HG03457 (cell line): ENCODE data around the gene CCS.
"Not testable (repeated sequence)": the region's sequence is repeated elsewhere in the genome, so short reads cannot be mapped to it uniquely, and the experiment has no call there.

Experiments
- ATAC-seq: cut with Tn5 transposase; IDR thresholded peaks from one replicate; pipeline ENCODE4 v1.9.1; 2021; ENCODE audit warnings: moderate number of reproducible peaks; ENCODE audit not compliant: unreplicated experiment

Gene CCS

GRCh38 chr11:66561178-66561974 lies 31.6 kb upstream of the CCS start:
- ATAC-seq: no peak

GRCh38 chr11:66561975-66562248 lies 31.1 kb upstream of the CCS start:
- no peak for ATAC-seq

GRCh38 chr11:66562275-66562674 lies 30.7 kb upstream of the CCS start:
- ATAC-seq: no peak

DNA sequence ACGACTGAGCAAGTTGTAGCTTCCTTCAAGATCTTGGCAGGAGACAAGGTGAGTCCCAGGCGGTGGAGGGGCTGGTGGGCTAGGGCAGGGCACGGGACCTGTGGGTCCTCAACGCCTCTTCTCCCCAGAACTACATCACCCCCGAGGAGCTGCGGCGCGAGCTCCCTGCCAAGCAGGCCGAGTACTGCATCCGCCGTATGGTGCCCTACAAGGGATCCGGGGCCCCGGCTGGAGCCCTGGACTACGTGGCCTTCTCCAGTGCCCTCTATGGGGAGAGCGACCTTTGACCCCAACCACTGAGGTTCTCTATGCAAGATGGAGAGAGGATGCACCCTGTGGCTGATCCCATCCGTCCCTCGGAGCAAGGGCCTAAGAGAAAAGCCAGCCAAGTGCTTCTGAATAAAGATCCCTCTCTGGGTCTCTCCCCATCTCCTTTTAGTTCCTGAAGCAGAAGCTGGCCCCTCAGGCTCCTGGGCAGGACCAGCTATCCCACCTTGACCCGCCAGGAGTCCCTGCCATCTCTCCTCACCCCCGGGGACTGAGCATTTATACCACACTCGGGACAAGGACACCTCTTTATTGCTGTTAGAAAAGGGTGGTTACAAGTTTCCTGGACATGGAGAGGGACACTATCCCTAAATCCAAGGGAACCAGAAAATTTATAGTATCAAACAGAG lies 29.9 kb upstream of the CCS start:
- ATAC-seq: no peak

- ATAC-seq: no peak
Measured at GRCh38 chr11:66563832-66564231, 29.2 kb upstream of the CCS start.

DNA sequence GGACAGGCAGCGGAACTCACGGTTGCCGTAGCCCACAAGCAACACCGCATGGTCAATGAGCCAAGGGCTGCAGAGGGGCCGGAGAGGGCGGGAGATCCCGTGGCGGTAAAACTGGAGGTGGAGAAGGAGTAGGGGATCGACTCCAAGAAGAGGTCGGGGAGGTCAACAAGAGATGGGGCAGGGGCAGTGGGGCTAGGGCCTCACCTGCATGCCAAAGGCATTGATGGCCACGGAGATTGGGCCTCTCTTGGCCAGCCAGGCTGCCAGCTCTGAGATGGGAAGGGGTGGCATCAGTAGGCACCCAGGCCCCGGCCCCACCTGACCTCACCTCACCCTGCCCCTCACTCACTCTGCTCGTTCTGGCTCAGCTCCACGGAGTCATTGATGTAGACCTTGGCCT lies 28.4 kb upstream of the CCS start:
- ATAC-seq: no peak

- no peak for ATAC-seq
Measured at GRCh38 chr11:66564984-66565383, 28.0 kb upstream of the CCS start.

- ATAC-seq: no peak
Measured at GRCh38 chr11:66566221-66566620, 26.8 kb upstream of the CCS start.

DNA sequence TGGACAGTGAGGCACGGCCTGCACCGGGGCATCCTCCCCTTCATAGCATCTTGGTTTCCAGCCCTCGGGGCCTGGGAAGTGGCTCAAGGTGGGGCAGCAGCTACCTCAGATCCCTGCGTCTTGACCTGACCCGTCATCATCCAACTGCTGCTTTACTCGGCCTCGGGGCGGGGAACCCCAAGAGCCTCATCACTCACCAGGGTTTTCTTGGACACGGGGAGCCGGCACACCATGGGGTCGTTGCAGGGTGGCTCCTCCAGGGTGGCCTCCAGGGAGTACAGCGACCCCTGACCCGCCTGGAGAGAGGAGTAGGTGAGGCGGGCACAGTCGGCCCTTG lies 25.2 kb upstream of the CCS start:
- no peak for ATAC-seq

DNA sequence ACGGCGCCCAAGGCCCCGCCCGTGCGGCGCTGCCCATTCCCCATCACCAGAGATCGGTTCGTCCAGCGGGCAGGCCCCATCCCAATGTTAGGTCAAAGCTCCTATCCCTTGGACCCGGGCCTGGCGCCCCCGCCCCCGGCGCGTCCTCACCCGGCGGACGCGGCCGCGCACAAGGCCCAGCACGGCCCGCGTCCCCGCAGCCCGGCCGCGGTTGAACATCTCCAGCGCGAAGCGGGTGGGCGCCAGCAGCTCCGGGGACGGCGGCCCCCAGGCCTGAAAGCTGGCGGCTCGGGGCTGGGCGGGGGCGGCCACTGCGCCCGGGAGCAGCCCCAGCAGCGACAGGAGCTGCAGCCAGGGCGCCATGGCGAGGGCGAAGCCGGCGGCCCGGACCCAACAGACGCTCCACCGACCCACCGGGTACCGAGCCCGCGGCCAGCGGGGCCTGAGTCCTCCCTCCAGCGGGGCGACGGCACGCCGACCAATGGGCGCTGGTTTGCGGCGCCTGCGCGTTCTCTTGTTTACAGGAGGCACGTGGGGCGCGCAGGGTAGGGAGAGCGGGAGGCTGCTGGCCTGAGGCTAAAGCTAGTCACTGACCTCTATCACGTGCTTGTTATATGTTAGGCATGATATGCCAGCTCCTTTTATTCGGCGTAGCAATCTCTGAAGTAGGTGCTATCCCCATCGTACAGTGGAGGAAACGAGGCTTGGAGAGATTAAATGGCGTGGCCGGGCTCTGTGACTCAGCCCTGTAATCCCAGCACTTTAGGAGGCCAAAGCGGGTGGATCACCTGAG lies 24.7 kb upstream of the CCS start, which contains the start of gene CTSF:
TSS of gene CTSF (minus strand) at position 483 of the 793 bp plus-strand sequence. CDS start at position 363, 120 bp downstream.
- ATAC-seq: no peak

GRCh38 chr11:66569076-66569475 lies 23.9 kb upstream of the CCS start:
- ATAC-seq: no peak

DNA sequence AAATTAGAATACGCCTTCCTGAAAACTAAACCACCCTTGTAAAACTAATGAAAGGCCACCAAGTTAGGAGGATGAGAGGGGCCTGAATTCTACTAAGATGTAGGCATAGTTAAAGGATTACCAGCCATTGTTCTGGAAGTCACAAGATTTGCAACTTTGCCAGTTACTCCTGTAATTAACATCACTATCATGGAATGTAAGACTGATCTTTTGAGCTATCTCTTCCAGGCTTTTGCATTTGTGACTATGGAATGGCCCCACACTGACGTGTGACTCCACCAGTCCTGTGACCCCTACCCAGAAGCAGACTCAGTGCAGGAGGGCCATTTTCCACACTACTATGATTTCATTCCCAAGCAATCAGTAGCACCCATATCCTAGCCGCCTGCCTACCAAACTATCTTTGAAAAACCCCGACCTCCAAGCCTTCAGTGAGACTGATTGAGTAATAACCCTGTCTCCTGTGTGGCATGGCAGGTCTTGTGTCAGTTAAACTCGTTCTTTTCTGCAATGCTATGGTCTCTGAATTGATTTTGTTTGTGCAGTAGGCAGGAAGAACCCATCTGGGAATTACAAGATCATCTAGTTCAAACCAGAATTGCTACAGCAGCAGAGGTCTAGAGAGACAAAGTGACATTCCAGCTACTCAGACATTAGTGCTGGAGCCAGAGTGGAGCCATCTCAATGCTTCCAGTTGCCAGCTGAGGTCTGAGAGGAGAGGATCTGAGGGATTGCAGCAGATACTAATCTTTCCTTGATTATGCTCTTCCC lies 22.7 kb upstream of the CCS start:
- ATAC-seq: no peak

DNA sequence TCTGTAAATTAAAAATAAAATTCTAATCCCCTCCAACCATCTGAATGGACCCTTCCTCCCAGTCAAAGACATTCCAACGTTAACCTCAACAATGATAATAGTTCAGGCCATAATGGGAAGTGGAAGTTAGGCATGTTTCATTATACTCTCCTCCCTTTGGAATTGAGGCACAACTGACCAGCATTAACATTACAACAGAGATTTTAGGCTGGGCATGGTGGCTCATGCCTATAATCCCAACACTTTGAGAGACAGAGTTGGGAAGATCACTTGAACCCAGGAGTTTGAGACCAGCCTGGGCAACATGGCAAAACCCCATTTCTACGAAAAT lies 22.2 kb upstream of the CCS start:
- no peak for ATAC-seq

DNA sequence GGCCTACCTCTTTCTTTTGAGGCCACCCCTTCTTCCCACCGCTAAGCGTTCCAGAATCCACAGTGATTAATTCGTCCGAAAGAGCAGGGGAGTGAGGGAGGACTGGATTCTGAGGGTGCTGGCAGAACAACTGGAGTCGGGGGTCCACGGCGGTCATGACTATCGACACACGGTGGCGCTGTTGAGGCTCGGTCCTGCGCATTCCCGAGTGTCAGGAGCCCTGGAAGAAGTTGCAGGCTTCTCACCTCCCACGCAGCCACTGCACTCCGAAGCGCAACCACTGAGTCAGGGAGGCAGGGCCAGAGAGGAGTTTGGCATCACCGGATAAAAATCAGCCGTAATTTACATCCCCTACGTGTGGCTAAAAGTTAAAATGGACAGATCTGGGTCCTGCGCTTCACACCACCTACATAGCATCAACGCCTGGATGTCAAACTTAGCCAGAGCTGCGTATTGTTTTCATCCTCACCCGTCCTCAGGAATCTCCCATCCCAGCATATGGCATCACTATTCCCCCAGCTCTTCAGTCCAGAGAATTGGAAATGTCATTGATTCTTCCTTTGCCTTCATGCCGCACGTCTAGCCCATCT lies 13.9 kb upstream of the CCS start:
- ATAC-seq: no peak

DNA sequence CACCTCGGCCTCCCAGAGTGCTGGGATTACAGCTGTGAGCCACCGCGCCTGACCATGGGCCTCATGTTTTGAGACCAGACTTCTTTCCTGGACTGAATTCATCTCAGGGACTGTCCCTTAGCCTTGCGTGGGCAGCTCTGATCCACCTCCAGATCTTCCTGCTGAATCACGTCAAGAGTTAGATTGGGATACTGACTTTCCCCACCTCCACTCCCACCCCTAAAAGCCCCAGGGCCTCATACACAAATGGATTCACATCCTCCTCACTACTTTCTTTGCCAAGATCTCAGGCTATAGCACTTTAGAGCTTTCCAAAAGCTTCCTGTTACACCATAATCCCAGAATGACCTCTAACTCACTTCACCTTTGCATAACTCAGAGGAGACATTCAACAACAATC lies 12.2 kb upstream of the CCS start:
- no peak for ATAC-seq

DNA sequence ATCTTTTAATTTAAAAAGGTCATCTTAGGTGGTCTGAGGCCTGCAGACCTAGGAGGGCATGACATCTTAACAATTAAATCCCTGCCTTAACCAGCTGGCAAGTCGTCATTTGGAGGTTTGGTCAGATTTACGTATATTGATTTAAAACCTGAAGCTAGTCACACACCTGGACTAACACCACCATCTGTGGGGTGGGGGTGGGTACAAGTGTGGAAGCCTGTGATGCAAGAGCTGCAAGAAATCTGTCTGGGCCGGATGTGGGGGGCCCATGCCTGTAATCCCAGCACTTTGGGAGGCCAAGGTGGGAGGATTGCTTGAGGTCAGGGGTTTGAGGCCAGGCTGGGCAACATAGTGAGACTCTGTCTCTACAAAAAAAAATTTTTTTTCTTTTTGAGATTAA lies 11.7 kb upstream of the CCS start:
- no peak for ATAC-seq

DNA sequence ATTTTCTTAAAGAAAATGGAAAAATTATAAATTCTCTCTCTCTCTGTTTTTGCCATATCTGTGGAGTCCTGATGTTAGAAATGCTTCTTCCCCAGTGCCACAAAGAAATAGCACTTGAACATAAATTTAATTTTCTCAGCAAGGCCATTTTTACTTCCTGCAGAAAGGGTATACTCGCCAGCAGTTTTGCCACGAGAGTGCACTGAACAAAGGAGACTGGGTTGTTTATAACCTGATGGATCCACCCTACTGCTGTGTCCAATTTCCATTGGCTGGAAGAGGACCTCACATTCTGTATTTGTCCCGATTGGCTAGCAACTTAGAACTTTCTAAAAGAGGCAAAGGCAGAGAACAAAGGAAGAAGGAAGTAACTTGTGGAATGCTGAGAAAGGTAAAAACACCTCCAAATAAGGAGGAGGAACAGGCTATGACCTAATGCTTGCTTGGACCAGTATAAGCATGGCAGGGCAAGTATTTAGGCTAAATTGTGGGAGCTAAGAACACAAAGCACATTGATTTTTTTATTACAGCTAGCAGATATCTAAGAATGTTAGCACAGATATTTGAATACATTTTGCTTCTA lies 10.3 kb upstream of the CCS start:
- ATAC-seq: not testable (repeated sequence)

DNA sequence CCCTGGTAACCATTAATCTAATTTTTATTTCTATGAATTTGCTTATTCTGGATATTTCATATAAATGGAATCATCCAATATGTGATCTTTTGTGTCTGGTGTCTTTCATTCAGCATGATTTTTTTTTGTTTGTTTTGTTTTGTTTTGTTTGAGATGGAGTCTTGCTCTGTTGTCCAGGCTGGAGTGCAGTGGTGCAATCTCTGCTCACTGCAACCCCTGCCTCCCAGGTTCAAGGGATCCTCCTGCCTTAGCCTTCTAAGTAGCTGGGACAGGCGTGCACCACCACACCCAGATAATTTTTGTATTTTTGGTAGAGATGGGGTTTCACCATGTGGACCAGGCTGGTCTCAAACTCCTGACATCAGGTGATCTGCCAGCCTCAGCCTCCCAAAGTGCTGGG lies 7.5 kb upstream of the CCS start:
- not testable (repeated sequence) for ATAC-seq

- ATAC-seq: no peak
Measured at GRCh38 chr11:66586136-66586535, 6.8 kb upstream of the CCS start.

DNA sequence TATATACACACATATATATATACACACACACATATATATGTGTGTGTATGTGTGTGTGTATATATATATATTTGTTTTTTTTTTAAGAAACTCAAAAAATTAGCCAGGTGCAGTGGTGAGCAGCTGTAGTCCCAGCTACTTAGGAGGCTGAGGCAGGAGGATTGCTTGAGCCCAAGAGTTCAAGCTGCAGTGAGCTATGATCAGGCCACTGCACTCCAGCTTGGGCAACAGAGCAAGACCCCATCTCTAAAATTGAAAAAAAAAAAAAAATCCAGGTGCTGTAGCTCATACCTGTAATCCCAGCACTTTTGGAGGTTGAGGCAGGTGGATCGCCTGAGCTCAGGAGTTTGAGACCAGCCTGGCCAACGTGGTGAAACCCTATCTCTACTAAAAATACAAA lies 3.7 kb upstream of the CCS start:
- not testable (repeated sequence) for ATAC-seq
